Fibroblast of the conjunctiva (primary cell): ENCODE results near the gene HM13.
"Not testable (repeated sequence)": the region's sequence is repeated elsewhere in the genome, so short reads cannot be mapped to it uniquely, and the experiment has no call there.

ENCODE experiments used
- DNase-seq: peaks from one replicate; pipeline ENCODE4 v3.0.0-alpha.2; 2010; ENCODE audit warnings: low read depth

Gene HM13

GRCh38 chr20:31502884-31503673 lies 11.2 kb upstream of the HM13 start:
- DNase-seq = peak; percentile 62

DNA sequence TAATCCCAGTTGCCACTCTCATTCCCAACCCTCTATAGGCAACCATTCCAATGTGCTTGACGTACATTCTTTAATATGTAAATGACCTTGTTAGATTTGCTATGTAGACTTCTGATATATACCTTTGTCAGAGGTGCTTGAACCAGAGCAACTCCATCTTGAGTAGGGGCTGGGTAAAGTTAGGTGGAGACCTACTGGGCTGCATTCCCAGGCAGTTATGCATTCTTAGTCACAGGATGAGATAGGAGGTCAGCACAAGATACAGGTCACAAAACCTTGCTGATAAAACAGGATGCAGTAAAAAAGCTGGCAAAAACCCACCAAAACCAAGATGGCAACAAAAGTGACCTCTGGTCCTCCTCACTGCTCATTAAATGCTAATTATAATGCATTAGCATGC lies 8.3 kb upstream of the HM13 start:
- no peak for DNase-seq

DNA sequence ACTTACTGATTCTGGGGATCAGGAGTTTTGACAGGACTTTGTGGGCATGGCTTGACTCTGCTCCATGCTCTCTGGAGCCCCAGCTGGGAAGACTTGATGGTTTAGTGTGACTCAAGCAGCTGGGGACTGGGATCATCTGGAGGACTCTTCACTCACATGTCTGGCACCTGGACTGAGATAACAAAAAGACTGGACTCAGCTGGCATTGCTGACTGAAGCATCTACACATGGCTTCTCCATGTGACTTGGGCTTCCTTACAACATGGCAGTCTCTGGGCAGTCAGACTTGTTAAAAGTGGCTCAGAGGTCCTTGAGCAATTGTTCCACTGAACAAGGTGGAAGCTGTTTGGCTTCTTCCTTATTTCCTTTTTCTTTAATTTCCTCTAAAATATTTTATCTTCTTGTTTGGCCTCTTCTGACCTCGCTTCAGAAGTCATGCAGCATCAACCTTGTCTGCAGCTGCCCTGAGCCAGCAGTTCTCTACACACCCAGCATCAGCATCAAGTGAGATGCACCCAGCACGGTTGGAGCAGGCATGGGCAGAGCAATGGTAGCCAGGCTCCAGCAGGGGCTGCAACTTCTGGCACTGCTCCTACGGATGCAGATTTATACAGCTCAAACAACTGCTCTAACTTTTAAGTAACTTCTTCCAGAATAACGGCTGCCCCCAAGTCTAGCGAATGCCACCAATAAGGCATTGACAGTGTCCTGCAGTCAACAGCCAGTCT lies 5.6 kb upstream of the HM13 start:
- no peak for DNase-seq

DNA sequence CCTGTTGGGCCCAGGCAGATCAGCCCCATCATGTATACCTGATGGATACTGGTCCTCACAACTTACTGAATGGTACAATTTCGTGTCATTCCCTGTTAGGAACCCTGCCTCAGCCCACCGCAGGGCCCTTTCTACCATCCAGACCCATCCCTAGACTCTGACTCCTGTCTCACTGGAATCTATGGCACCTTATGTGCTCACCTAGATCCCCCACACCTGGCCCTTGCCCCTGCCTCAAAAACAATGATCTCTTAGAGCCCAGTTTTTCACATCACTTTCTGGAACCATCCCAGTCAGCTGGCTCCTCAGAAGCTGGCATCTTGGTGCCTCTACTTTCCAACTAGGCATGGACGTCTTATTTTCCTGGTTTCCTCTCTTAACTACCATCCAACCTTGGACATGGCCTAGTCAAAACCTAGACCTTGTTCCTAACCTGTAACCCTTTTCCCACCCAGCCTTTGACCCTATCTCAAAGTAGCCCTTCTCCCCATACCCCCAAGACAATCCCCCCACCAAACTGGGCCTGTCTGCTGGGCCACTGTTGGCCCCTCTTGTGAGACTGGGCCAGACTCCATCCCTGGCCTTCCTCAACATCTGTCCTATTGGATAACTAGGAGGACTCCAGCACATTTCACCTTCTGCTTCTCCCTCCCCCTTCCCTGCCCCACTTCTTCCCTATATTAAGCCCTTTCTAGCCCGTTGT lies 981 bp downstream of the HM13 start:
- no peak for DNase-seq

GRCh38 chr20:31515775-31516107 lies 1.5 kb downstream of the HM13 start:
- DNase-seq = no peak

GRCh38 chr20:31516166-31516565 lies 1.9 kb downstream of the HM13 start:
- no peak for DNase-seq

GRCh38 chr20:31516651-31517050 lies 2.4 kb downstream of the HM13 start:
- no peak for DNase-seq

DNA sequence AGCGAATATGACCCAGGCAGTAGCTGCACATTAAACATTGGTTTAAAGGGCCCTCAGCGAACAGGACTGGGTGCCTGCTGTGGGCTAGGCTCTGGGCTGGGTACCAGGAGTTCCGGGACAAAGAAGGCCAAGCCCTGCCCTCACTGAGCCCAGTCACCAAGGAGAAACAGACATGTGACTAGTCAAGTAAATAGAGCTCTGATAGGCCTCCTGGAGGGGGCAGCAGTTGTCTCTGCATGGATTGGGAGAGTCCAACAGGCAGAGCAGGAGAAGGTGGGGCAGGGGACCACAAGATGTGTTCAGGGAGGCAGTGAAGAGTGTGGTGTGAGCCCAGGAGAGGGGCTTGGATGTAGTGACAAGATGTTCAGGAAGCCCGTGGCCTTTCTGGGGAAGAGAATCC lies 3.1 kb downstream of the HM13 start:
- DNase-seq = peak; percentile 59

GRCh38 chr20:31521267-31521666 lies 7.0 kb downstream of the HM13 start:
- DNase-seq = not testable (repeated sequence)

DNA sequence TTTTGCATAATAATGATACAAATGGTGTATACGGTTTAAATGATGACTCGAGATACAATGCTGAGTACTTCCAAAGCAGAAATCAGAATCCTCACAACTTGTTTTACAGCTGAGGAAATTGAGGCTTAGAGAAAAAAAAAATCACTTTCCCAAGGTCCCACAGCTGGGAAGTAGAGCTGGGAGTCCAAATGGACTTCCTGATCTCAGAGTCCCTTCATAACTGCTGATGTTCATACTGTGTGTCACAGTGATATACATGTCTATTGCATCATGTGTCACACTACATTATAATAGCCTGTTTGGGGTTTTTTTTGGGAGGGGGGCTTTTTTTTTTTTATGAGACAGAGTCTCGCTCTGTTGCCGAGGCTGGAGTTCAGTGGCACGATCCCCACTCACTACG lies 8.5 kb downstream of the HM13 start:
- DNase-seq = no peak

GRCh38 chr20:31523361-31524283 lies 9.4 kb downstream of the HM13 start:
- DNase-seq = peak; percentile 33

- DNase-seq = no peak
These were observed 13.0 kb downstream of the HM13 start for GRCh38 chr20:31527266-31527665.

DNA sequence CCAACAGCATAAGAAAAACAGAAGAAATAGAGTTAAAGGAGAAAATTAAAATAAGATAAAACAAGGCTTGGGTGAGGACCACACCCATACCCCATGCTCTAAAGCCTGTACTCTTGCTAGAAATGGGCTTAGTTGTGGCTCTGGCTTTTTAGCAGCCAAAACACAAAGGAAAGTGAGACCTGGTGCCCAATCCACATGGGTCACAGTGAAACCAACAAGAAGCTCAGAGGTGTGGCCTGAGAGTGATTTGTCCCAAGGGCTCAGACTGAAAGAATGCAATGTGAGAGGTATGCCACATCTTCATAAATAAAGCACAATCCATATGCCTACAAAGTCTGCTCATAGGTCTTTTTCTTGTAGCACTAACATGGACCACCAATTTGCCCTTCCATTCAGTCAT lies 21.1 kb downstream of the HM13 start:
- DNase-seq = no peak

- DNase-seq = no peak
These were observed 22.3 kb downstream of the HM13 start for GRCh38 chr20:31536575-31536974.

DNA sequence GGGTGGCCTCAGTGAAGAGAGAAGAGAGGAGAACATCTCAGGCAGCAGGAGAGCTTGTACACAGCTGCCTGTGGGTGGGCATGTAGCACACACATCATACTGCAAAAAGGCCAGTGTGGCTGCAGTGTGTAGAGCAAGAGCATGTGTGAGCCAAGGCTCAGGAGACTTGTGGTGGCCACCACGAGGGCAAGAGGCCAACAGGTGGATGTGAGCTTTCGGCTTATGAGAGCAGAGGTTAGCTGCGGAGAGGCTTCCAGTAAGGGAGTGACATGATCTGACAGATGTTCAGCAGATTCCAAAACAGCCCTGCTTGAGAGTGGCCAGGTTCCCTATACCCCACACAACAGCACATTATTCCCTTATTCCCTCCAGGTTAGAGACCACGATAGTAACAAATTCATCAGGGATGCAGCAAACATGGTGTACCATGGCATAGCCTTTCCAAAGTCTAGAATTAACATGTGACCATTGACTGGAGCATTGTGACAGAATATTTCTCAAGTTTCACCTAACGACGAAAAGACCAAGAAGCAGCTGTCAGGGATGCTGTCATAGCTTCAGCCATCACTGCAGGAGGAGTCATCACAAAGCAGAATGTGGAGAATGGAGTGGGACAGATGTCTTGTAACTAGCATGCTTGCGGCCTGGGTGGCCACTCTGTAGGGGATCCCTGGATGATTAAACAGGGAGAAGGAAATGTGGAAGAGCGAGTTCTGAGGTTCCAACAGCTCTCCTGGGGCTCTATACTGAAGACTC lies 23.1 kb downstream of the HM13 start:
- DNase-seq = no peak

- DNase-seq = no peak
These were observed 23.6 kb downstream of the HM13 start for GRCh38 chr20:31537890-31538289.

DNA sequence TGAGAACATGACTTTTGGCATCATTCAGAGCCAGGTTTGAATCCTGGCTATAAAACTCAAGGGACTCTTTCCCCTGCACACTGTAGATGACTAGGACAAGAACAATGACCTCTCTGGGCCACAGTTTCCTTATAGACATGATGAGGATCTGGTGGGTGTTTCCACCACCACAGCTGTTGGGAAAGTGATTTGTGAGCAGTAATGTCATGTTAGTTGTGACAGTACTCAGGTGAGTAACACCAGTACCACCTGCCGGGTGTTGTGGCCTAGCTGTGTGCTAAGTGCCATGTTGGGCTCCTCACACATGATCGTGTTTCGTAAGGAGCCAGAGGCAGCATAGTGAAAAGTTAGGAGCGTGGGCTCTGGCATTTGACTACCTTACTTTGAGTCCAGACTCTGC lies 24.1 kb downstream of the HM13 start:
- no peak for DNase-seq

GRCh38 chr20:31539636-31540035 lies 25.4 kb downstream of the HM13 start:
- not testable (repeated sequence) for DNase-seq

GRCh38 chr20:31540406-31540805 lies 26.2 kb downstream of the HM13 start:
- no peak for DNase-seq

GRCh38 chr20:31542201-31542842 lies 28.1 kb downstream of the HM13 start:
- DNase-seq = no peak

GRCh38 chr20:31542963-31543362 lies 28.7 kb downstream of the HM13 start:
- DNase-seq = no peak
